HG02763 (cell line): ENCODE data around the gene DMBT1.
"Not testable (repeated sequence)": the region's sequence is repeated elsewhere in the genome, so short reads cannot be mapped to it uniquely, and the experiment has no call there.

Experiments
- ATAC-seq: cut with Tn5 transposase; IDR thresholded peaks from one replicate; pipeline ENCODE4 v1.9.1; 2021; ENCODE audit warnings: mild to moderate bottlenecking, moderate library complexity; ENCODE audit not compliant: unreplicated experiment

DMBT1 gene

GRCh38 chr10:122577311-122577885, 16.8 kb downstream of the DMBT1 start:
- no peak for ATAC-seq

- not testable (repeated sequence) for ATAC-seq
These were observed 25.5 kb downstream of the DMBT1 start for GRCh38 chr10:122586070-122586469.

- no peak for ATAC-seq
These were observed 26.7 kb downstream of the DMBT1 start for GRCh38 chr10:122587098-122587760.

GRCh38 chr10:122588381-122588780, 27.8 kb downstream of the DMBT1 start:
- ATAC-seq: no peak

- no peak for ATAC-seq
These were observed 29.6 kb downstream of the DMBT1 start for GRCh38 chr10:122590153-122590552.

- ATAC-seq: no peak
These were observed 31.2 kb downstream of the DMBT1 start for GRCh38 chr10:122591736-122592135.

GRCh38 chr10:122592161-122592560, 31.6 kb downstream of the DMBT1 start:
- ATAC-seq: no peak

GRCh38 chr10:122617476-122618270, 57.1 kb downstream of the DMBT1 start:
- no peak for ATAC-seq

GRCh38 chr10:122618461-122619165, 58.1 kb downstream of the DMBT1 start:
- no peak for ATAC-seq

GRCh38 chr10:122620961-122621360, 60.4 kb downstream of the DMBT1 start:
- not testable (repeated sequence) for ATAC-seq

- ATAC-seq: no peak
These were observed 64.0 kb downstream of the DMBT1 start for GRCh38 chr10:122624546-122624945.

GRCh38 chr10:122630526-122630925, 70.0 kb downstream of the DMBT1 start:
- ATAC-seq: no peak

- no peak for ATAC-seq
These were observed 71.5 kb downstream of the DMBT1 start for GRCh38 chr10:122632031-122632430.

GRCh38 chr10:122632576-122632975, 72.0 kb downstream of the DMBT1 start:
- no peak for ATAC-seq

GRCh38 chr10:122636953-122637352, 76.4 kb downstream of the DMBT1 start:
- ATAC-seq: no peak

GRCh38 chr10:122637376-122637775, 76.8 kb downstream of the DMBT1 start:
- ATAC-seq: no peak

GRCh38 chr10:122638106-122638505, 77.6 kb downstream of the DMBT1 start:
- no peak for ATAC-seq

GRCh38 chr10:122639801-122640200, 79.2 kb downstream of the DMBT1 start:
- no peak for ATAC-seq

- ATAC-seq: no peak
These were observed 80.4 kb downstream of the DMBT1 start for GRCh38 chr10:122640921-122641320.

- no peak for ATAC-seq
These were observed 82.4 kb downstream of the DMBT1 start for GRCh38 chr10:122642726-122643605.
